GM19463 (cell line): ENCODE data around the gene POU3F2.

Source experiments
- ATAC-seq: cut with Tn5 transposase; IDR thresholded peaks from one replicate; pipeline ENCODE4 v1.9.1; 2021; ENCODE audit warnings: mild to moderate bottlenecking, moderate library complexity; ENCODE audit not compliant: unreplicated experiment

The POU3F2 gene

DNA sequence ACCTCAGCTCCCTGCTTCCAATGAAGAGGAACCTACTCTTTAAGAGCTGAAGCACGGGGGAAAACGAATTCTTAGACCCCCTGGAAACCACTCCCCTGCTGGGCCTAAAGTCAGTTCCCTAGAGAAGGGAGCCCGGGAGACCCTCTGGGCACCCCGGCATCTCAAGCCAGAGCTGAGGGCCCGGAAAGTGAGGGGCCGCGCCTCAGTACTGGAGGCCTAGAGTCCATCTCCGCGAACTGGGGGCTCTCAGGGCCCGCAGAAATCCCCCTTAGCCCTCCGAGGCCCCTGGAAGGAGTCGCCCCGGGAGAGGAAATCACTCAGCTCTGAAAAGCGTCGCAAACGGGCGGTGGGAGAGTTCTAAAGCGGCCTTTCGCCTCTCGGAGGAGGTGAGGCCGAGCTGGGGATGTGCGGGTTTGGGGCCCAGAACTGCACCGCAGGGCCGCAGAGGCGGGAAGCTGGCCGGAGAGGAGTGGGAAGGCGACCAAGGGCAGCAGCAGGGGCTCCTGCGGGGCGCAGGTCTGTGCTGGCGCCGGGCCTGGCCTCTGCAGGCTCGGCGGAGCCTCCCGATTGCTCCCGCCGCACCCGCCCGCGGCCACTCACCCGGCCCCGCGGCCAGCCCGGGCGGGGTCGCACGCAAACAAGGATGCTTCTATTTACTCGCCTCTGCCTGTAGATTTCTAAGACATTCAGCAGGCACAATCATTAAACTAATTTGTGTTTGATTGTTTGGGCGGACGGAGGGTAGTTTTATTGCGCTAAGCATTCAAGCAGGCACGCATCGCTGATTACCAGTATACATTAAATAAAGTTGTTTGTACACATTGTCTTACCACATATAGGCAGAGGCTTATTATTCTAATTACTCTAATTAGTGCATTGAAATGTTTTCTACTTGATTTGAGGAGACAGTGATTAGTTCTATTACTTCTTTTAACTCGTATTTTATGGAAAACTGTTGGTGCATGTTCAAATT lies 9.2 kb downstream of the POU3F2 start:
- ATAC-seq: no peak

DNA sequence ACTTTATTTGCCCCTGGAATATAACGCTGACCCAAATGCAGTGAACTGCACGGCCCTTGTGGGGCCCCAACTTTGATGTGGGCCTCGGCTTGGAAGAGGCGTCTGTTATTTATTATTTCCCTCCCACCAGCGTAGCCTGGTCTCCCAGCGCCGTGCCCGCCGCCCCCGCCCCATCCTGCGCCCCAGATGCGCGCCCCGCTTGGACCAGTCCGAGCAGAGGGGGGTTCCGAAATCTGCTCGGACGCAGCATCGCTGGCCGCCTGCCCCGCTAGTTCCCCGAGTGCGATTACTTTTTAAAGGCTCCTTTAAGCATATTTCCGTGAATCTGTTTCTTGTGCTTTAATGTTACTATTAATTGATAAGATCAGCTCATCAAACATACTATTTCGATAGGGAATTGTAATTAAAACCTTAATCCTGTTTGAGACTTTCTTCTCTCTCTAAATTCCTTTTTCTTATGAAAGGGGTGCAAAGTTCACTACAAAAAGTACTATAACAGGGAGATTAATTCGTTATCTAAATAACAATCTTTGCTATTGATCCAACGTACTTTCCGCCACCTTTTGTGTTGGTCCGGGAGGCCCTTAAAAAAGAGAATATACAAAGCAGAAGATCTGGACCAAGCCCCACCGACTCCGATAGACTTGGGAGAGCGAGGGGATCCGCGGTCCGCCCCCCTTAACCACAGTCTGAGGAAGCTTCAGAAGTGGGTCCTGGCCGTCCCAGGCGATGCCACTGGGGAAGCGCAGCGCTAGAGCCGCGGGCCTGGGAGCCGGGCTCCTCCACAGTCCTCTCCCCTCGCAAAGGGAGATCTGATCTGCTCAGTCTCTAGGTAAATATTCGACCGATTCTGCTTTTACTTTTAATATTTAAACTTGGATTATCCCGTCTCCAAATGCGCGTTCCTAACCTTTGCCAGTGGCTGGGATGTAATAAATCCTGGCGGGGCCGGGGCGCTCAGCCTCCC lies 10.2 kb downstream of the POU3F2 start:
- no peak for ATAC-seq

DNA sequence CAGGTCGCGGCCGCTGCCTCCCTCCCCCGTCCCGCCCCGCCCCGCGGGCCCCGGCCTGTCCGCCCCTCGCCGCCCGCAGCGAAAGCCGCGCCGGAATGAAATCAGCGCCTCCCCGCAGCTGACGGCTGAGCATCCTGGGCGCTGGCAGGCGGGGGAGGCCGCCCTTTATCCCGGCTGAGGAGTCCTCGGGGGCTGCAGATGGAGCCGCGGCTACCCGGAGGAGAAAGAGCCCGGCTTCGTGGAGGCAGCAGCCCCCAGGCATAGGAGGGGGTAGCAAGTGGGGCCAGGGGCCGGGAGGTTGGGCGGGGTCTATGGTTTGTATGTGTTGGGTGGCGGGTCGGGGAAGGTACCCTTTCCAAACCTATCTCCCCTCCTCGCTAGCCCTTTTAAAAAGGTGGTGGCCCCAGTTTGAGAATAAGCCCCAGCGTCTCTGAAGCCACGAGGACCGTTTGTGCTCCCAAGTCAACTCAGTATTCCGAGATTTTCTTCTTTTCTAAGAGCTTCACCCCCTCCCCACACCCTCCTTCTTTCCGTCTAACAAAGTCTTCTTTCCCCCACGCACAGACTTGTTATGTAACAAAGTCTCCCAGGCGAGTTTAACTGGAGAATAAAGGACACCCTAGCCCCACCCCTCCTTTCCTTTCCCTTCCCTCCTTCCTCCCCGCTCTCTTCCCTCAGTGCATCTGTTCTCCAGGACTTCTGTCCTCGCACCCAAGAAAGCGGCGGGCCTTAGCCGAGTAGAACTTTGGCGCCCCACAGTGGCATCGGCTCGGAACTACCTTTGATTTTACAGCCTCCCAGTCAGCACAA lies 11.0 kb downstream of the POU3F2 start:
- ATAC-seq: peak; percentile 58

DNA sequence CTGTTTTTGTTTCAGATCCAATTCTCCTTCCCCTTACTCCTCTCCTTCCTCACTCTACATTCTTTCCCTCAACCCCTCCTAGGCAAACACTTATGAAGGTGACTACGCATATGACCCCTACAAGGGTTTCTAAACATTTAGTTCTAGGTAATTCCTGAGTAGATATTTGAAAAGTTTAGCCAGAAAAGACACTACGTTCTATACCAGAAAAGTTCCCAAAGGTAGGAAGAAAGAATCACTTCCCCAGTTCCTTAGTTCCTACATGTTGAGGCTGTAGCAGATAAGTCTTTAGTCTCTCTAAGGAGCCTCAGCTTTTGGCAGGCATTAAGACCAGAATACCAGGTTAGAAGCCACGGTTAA lies 11.6 kb downstream of the POU3F2 start:
- no peak for ATAC-seq

DNA sequence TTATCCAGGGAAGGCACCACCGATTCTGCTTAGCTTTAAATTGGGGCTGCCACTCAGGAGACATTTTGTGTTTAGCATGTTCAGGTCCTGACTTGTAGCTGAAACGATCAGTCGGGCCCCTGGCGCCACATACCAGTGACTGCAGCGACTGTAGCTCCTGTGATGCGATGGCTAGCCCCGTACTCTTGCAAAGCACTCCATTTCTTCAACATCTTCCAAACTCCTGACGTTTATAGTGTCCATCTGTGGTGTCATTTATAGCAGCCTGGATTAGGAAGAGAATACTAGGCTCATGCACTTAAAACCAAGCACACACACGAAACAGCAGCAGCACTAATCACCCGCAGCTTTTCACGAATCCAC lies 13.0 kb downstream of the POU3F2 start:
- ATAC-seq: no peak

DNA sequence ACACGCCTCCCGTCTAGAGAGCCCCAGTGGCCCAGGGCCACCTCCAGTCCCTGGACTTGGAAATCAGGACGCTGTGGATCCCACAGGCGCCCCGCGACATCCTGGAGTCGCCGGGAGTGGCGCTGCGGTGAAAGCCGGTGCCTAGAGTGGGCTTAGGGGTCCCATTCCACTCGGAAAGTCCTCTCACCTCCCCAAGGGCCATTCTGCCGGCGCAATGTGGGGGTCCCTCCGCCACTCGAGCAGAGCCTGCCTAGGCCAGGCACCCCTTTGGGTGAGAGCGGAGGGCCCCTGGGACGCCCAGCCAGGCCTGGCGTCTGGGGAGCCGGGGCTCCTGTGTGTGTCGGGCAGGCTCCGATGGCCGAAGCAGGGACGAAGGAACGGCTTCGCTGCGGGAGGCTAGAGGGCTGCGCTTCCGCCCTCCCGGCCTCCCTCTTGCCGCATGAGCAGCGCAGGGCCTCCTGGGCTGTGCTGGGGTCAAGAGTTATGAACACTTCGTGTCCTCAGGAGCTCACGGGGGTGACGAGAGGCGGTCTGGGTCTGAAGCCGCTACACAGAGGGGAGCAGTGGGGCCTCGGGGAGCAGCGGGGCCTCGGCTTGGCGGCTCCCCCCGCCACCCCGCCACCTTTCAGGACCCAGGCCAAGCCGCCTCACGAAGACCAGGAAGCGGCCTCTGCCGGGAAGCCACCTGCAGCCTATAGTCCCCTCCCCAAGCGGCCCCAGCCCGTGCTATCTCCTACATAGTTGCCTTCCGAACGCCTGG lies 13.6 kb downstream of the POU3F2 start:
- ATAC-seq: peak; percentile 43

DNA sequence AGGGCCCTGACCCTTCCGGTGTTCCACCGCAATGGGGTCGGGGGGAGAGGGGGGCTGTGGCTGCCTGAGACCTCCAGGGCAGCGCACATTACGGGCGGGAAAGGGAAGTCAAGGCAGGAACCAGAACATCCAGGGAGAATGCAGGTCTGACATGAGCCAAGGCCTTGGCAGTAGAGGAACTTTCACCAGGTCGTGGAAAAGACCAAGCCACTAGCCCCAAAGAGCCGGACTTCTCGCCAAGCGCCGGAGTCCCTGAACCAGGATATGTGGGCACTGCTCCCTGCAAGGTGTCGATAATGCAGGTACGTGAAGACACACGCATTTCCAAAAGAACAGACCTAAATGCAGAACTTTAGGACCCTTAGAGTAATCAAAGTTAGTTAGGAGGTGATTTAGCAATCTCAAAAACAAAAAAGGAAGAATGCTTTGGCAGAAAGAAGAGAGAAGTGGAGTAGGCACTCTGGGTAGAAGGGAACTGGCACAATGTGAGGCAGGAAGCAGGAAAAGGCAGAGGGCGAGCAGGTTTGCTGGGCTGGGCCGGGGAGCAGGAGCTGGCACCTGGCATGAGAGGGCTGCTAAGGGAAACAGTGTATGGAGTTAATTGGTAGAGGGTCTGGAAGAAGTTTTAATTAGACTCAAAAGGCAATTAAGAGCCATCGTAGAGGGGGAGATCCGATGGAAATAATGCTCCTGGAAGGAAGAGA lies 14.3 kb downstream of the POU3F2 start:
- ATAC-seq: no peak

DNA sequence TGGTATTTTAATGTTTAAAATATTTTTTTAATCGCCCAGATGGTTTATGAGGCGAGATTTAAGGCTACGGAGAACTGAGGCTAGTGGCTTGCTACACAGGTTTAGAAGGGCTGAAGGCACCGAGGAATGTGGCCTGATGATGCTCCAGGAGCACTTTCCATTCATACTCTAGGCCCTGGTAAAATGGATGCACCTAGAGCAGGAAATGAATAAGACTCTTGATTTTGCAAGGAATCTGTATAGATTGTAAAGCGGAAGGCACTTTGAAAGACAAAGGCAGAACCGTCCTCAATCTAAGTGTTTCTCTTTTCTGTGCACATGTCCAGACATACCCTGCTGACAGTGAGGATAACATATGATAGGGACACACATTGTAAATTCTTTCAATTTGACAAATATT lies 30.1 kb downstream of the POU3F2 start:
- no peak for ATAC-seq

DNA sequence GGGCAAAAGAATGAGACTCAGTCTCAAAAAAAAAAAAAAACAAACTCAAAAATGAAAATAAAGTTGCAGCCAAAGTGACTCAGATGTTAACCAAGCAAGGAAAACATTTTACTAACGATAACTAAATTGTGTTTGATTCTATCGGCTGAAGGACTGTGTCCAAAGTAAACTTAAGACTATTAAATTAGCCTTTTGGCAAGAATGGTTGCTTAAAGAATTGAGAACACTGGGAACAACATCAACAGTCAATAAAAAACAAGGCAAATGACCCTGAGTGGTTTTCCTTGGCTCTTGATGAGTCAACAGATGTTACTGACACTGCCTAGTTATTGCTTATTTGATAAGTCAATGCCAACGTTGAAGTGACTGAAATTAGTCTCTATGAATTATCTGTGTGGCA lies 36.7 kb downstream of the POU3F2 start:
- no peak for ATAC-seq

DNA sequence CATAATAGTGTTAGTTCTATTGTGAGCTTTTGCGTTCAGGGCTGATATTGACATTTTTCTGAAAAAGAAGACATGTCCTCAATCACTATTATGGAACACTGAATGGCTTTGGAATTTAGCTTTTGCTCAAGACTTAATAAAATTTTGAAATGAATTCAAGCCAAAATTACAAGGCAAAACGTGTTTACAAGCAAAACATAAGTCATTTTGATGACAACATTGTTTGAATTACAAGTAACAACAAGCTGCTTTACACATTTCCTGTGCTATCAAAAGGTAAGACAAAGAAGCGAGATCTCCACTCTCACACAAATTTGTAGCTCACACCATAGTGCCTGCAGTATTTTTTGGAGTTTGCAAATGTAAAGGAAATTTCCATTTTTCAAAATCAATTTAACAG lies 37.4 kb downstream of the POU3F2 start:
- ATAC-seq: no peak

DNA sequence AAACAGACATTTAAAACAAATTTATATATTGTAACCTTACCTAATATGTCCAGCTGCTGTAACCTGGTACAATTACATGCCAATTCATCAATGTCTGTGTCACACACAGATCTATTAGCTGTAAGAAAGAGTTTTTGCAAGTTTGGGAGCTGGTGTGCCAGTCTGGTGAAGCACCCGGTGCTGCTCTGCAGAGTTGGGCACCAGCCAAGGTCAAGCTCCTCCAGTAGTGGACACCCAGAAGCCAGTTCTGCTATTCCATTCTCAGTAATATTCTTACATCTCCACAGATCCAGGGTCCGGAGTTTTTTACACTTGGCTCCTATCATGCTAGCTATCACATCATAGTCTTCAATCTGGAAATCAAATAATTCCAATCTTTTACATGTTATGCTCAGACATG lies 41.0 kb downstream of the POU3F2 start:
- no peak for ATAC-seq

DNA sequence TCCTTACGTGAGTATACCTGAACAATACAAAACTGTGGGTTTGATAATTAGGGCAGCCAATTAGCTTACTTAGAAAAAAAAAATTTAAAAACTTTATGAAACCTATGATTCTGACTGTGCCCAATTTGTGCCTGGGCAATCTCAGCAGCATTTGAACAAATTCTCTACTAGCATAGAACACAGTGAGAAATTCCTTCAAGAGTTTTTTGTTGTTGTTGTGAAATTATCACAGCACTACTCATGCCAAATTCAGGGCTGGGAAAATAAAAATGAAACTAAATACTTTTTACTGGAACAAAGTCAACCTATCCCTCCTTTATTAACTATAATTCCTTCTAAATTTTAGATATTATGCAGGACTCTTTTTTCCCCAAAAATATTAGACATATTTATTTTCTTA lies 42.9 kb downstream of the POU3F2 start:
- no peak for ATAC-seq

DNA sequence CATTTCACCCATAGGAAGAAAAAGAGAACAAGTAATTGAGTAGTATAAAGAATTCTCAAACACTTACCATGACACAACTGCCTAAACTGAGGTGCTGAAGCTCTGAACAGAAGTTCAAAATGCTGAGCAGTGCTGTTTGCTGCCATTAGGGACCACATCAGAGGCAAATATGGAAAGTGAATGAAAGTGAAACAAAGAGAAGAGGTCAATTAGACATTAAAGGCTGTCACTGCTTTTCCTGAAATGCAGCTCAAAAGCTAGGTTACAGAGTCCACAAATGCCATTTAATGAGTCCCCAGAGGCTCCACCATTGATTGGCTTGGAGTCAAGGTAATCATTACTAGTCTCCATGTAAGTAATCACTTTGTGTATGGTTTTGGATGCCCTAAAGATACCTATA lies 46.1 kb downstream of the POU3F2 start:
- ATAC-seq: peak; percentile 96

DNA sequence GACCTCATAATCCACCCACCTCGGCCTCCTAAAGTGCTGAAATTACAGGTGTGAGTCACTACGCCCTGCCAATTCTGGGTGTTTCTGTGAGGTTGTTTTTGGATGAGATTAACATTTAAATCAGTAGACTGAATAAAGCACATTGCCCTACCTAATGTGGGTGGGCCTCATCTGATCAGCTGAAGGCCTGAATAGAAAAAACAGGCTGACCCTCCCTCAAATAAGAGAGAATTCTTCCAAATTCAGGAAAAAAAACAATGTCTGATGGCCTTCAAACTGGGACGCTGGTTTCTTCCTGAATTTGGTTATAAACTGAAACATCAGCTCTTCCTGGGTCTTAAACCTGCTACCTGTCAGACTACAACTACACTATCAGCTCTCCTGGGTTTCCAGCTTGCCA lies 51.0 kb downstream of the POU3F2 start:
- no peak for ATAC-seq

DNA sequence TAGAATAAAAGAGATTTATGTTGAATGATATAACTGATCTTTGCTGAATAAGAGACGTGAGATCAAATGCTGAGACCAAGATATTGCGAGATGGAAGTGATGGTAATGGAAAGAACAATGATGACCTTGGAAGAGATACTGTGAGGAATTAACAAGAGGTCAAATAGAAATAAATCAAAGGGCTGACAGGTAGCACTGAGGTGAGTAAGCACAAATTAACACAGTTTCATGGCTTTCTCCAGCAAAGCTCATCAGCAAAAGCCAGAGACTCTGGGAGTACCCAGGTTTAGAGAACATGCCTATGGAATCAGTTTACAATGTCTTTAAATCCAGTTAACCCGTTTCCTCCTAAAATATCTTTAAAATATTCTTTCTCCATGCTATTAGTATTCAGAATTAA lies 53.3 kb downstream of the POU3F2 start:
- ATAC-seq: no peak
